ENCODE data around the gene BICC1.

BICC1 gene

GRCh38 chr10:58752665-58753064 lies 240.0 kb downstream of the BICC1 start:
- DNase-seq (ENCODE audit: low spot score) = no peak

GRCh38 chr10:58753425-58753824 lies 240.8 kb downstream of the BICC1 start:
- DNase-seq (ENCODE audit: low spot score) = no peak

- DNase-seq (ENCODE audit: low spot score) = peak; percentile 43
Observed at GRCh38 chr10:58754469-58755339, 242.0 kb downstream of the BICC1 start.

GRCh38 chr10:58755340-58755610 lies 242.6 kb downstream of the BICC1 start:
- no peak for DNase-seq (ENCODE audit: low spot score)

- DNase-seq (ENCODE audit: low spot score) = peak; percentile 70
Observed at GRCh38 chr10:58755677-58756076, 243.0 kb downstream of the BICC1 start.

- peak; percentile 46 for DNase-seq (ENCODE audit: low spot score)
Observed at GRCh38 chr10:58756130-58756719, 243.6 kb downstream of the BICC1 start.

GRCh38 chr10:58757352-58758065 lies 244.8 kb downstream of the BICC1 start:
- DNase-seq (ENCODE audit: low spot score) = no peak

- no peak for DNase-seq (ENCODE audit: low spot score)
Observed at GRCh38 chr10:58758321-58758720, 245.6 kb downstream of the BICC1 start.

GRCh38 chr10:58764087-58764747 lies 251.5 kb downstream of the BICC1 start:
- DNase-seq (ENCODE audit: low spot score) = no peak

- DNase-seq (ENCODE audit: low spot score) = no peak
Observed at GRCh38 chr10:58765910-58766309, 253.2 kb downstream of the BICC1 start.

GRCh38 chr10:58767652-58768051 lies 255.0 kb downstream of the BICC1 start:
- DNase-seq (ENCODE audit: low spot score) = no peak

- DNase-seq (ENCODE audit: low spot score) = no peak
Observed at GRCh38 chr10:58771863-58772262, 259.2 kb downstream of the BICC1 start.

GRCh38 chr10:58772758-58773157 lies 260.1 kb downstream of the BICC1 start:
- DNase-seq (ENCODE audit: low spot score) = no peak

- DNase-seq (ENCODE audit: low spot score) = no peak
Observed at GRCh38 chr10:58773341-58773740, 260.7 kb downstream of the BICC1 start.

- DNase-seq (ENCODE audit: low spot score) = no peak
Observed at GRCh38 chr10:58773944-58774343, 261.3 kb downstream of the BICC1 start.

- DNase-seq (ENCODE audit: low spot score) = peak; percentile 53
Observed at GRCh38 chr10:58775960-58776567, 263.4 kb downstream of the BICC1 start.

GRCh38 chr10:58776568-58777318 lies 264.1 kb downstream of the BICC1 start:
- DNase-seq (ENCODE audit: low spot score) = no peak

GRCh38 chr10:58778966-58779365 lies 266.3 kb downstream of the BICC1 start:
- DNase-seq (ENCODE audit: low spot score) = no peak

GRCh38 chr10:58779594-58779993 lies 266.9 kb downstream of the BICC1 start:
- DNase-seq (ENCODE audit: low spot score) = no peak

GRCh38 chr10:58780476-58780875 lies 267.8 kb downstream of the BICC1 start:
- no peak for DNase-seq (ENCODE audit: low spot score)

GRCh38 chr10:58781873-58782488 lies 269.3 kb downstream of the BICC1 start:
- DNase-seq (ENCODE audit: low spot score) = peak; percentile 42
